ENCODE measurements around the gene NTN5. TPM values are rescaled to one million over a fixed set of nuclear protein-coding genes. Genes with fewer than 3 reads are reported as not detected.

NTN5 gene
- total and polyA plus RNA-seq, 2 experiments from 2014 or later: 0.52 to 0.94 TPM

DNA sequence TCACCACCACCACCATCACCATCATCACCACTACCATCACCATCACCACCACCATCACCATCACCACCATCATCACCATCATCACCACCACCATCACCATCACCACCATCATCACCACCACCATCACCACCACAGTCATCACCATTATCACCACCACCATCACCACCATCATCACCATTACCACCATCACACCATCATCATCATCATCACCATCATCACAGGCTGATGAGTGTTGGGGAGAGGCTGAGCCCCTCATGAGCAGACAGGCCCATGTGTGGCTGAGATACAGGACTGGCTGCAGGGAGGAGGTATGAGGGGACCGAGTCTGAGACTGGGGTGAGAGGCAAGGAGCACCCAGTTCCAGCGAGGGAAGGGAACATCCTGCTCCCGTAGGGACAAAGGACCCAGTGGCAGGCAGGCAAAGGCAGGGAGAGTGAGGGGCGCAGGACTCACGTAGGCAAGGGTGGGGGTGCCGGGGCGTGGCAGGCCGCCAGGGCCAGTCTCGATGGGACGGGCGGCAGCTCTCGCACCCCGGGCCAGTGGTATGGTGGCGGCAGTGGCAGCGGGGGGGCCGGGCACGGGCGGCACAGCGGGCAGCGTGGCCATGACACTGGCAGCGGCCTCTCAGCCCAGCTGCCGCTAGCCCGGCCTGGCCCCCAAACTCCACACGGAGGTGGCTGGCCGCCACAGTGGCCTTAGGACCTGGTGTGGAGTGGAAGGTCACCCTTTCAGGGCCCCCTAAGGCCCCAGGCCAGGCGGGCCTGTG is 2.7 kb downstream of the NTN5 start:
- H3K4me3 Mint-ChIP-seq: no peak overlapping the region
- TF ChIP-seq, protein P1, sequence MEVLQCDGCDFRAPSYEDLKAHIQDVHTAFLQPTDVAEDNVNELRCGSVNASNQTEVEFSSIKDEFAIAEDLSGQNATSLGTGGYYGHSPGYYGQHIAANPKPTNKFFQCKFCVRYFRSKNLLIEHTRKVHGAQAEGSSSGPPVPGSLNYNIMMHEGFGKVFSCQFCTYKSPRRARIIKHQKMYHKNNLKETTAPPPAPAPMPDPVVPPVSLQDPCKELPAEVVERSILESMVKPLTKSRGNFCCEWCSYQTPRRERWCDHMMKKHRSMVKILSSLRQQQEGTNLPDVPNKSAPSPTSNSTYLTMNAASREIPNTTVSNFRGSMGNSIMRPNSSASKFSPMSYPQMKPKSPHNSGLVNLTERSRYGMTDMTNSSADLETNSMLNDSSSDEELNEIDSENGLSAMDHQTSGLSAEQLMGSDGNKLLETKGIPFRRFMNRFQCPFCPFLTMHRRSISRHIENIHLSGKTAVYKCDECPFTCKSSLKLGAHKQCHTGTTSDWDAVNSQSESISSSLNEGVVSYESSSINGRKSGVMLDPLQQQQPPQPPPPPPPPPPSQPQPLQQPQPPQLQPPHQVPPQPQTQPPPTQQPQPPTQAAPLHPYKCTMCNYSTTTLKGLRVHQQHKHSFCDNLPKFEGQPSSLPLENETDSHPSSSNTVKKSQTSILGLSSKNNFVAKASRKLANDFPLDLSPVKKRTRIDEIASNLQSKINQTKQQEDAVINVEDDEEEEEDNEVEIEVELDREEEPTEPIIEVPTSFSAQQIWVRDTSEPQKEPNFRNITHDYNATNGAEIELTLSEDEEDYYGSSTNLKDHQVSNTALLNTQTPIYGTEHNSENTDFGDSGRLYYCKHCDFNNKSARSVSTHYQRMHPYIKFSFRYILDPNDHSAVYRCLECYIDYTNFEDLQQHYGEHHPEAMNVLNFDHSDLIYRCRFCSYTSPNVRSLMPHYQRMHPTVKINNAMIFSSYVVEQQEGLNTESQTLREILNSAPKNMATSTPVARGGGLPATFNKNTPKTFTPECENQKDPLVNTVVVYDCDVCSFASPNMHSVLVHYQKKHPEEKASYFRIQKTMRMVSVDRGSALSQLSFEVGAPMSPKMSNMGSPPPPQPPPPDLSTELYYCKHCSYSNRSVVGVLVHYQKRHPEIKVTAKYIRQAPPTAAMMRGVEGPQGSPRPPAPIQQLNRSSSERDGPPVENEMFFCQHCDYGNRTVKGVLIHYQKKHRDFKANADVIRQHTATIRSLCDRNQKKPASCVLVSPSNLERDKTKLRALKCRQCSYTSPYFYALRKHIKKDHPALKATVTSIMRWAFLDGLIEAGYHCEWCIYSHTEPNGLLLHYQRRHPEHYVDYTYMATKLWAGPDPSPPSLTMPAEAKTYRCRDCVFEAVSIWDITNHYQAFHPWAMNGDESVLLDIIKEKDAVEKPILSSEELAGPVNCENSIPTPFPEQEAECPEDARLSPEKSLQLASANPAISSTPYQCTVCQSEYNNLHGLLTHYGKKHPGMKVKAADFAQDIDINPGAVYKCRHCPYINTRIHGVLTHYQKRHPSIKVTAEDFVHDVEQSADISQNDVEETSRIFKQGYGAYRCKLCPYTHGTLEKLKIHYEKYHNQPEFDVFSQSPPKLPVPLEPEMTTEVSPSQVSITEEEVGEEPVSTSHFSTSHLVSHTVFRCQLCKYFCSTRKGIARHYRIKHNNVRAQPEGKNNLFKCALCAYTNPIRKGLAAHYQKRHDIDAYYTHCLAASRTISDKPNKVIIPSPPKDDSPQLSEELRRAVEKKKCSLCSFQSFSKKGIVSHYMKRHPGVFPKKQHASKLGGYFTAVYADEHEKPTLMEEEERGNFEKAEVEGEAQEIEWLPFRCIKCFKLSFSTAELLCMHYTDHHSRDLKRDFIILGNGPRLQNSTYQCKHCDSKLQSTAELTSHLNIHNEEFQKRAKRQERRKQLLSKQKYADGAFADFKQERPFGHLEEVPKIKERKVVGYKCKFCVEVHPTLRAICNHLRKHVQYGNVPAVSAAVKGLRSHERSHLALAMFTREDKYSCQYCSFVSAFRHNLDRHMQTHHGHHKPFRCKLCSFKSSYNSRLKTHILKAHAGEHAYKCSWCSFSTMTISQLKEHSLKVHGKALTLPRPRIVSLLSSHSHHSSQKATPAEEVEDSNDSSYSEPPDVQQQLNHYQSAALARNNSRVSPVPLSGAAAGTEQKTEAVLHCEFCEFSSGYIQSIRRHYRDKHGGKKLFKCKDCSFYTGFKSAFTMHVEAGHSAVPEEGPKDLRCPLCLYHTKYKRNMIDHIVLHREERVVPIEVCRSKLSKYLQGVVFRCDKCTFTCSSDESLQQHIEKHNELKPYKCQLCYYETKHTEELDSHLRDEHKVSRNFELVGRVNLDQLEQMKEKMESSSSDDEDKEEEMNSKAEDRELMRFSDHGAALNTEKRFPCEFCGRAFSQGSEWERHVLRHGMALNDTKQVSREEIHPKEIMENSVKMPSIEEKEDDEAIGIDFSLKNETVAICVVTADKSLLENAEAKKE (CRISPR knock-in tag; IDR thresholded peaks at IDR 0.05): no peak
- no peak overlapping the region for H3K27ac ChIP-seq (ENCODE audit: low read depth)
- H4K20me1 ChIP-seq (replicated peaks; ENCODE audit: insufficient read depth): no peaks in the 10 kb centered on the region
- H3K27me3 Mint-ChIP-seq (ENCODE audit: insufficient read depth, low read depth, poor library complexity): peaks cover 14% of the 10 kb centered on the region
- H3K79me2 ChIP-seq (replicated peaks; ENCODE audit: insufficient read depth): no peaks in the 10 kb centered on the region
- peaks cover 20% of the 10 kb centered on the region for H3K4me1 ChIP-seq (ENCODE audit: insufficient read depth)
- peaks cover 9% of the 10 kb centered on the region; the same call in 2 of the 3 replicates for H3K9me3 Mint-ChIP-seq
- H3K27me3 ChIP-seq (ENCODE audit: insufficient read depth): no peaks in the 10 kb centered on the region
- H3K4me3 ChIP-seq: no peak overlapping the region
- H2AFZ ChIP-seq: no peak overlapping the region
- no peak overlapping the region for H3K4me2 ChIP-seq
- no peak overlapping the region for H3K27ac Mint-ChIP-seq
- H3F3A ChIP-seq (replicated peaks; ENCODE audit: low read depth): no peaks in the 10 kb centered on the region
- H3K36me3 Mint-ChIP-seq (ENCODE audit: low read depth): no peaks in the 10 kb centered on the region; the same call in 2 of the 3 replicates
- no peaks in the 10 kb centered on the region for H3K9me2 ChIP-seq (ENCODE audit: insufficient read depth)
- no peak for ATAC-seq
- DNase-seq (ENCODE audit: low spot score): no peak
- no peaks in the 10 kb centered on the region for H3K36me3 ChIP-seq (ENCODE audit: insufficient read depth)
- peaks cover 26% of the 10 kb centered on the region for H3K4me1 Mint-ChIP-seq

DNA sequence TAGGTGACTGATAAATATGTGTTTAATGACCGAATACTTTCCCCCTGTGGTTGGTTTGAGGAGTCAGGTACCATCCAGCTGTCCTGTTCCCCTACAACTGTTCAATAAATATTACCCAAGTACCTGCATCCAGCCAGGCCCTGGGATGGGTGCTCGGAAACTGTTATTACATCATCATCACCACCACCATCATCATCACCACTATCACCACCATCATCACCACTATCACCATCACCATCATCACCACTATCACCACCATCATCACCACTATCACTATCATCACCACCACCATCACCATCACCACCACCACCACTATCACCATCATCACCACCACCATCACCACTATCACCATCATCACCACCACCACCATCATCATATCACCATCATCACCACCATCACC is 4.1 kb downstream of the NTN5 start:
- ATAC-seq: no peak
- Histone ChIP-seq H2AFZ (no peak overlapping the region), H3F3A (replicated peaks; ENCODE audit: low read depth) (no peaks in the 10 kb centered on the region), H3K4me3 (no peak overlapping the region), H3K27me3 (ENCODE audit: insufficient read depth) (no peaks in the 10 kb centered on the region), H3K4me2 (no peak overlapping the region), H3K27ac (ENCODE audit: low read depth) (no peak overlapping the region), H3K36me3 (ENCODE audit: insufficient read depth) (no peaks in the 10 kb centered on the region), H4K20me1 (replicated peaks; ENCODE audit: insufficient read depth) (no peaks in the 10 kb centered on the region), H3K4me1 (ENCODE audit: insufficient read depth) (peaks cover 6% of the 10 kb centered on the region), H3K9me2 (ENCODE audit: insufficient read depth) (no peaks in the 10 kb centered on the region), H3K79me2 (replicated peaks; ENCODE audit: insufficient read depth) (no peaks in the 10 kb centered on the region)
- Mint-ChIP-seq H3K36me3 (ENCODE audit: low read depth) (no peaks in the 10 kb centered on the region; the same call in 2 of the 3 replicates), H3K4me1 (peaks cover 13% of the 10 kb centered on the region), H3K4me3 (no peak overlapping the region), H3K27ac (no peak overlapping the region), H3K27me3 (ENCODE audit: insufficient read depth, low read depth, poor library complexity) (peaks cover 6% of the 10 kb centered on the region), H3K9me3 (peaks cover 9% of the 10 kb centered on the region; the same call in 2 of the 3 replicates)
- DNase-seq (ENCODE audit: low spot score): no peak
- TF ChIP-seq, protein P2, sequence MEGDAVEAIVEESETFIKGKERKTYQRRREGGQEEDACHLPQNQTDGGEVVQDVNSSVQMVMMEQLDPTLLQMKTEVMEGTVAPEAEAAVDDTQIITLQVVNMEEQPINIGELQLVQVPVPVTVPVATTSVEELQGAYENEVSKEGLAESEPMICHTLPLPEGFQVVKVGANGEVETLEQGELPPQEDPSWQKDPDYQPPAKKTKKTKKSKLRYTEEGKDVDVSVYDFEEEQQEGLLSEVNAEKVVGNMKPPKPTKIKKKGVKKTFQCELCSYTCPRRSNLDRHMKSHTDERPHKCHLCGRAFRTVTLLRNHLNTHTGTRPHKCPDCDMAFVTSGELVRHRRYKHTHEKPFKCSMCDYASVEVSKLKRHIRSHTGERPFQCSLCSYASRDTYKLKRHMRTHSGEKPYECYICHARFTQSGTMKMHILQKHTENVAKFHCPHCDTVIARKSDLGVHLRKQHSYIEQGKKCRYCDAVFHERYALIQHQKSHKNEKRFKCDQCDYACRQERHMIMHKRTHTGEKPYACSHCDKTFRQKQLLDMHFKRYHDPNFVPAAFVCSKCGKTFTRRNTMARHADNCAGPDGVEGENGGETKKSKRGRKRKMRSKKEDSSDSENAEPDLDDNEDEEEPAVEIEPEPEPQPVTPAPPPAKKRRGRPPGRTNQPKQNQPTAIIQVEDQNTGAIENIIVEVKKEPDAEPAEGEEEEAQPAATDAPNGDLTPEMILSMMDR (conservative IDR thresholded peaks at IDR 0.05; ENCODE audit: low read depth in 2 of 2): no peak
- no peak for TF ChIP-seq JUNB (IDR thresholded peaks at IDR 0.05; ENCODE audit: unreplicated experiment)
